A673 (cell line): Measurements from ENCODE around the gene CDT1. TPM values are rescaled to one million over a fixed set of nuclear protein-coding genes. Genes with fewer than 3 reads are reported as not detected.

Source experiments
- BruUV-seq: library from RNA; stranded (reverse); fragments of 400-500 nt; replicated peaks from 2 replicates; lab custom pipeline; 2021; lab: Mats Ljungman, UMichigan
- CTCF ChIA-PET: fragments of 300-600 bp; sonication (Branson Sonifier 250); formaldehyde crosslinking; loops from one replicate; lab custom pipeline; 2022; ENCODE audit warnings: antibody characterized with exemption; lab: Charles Lee
- POLR2A ChIA-PET: fragments of 300-600 bp; sonication (Branson Sonifier 250); formaldehyde crosslinking; loops from one replicate; lab custom pipeline; 2022; ENCODE audit warnings: antibody characterized with exemption; ENCODE audit not compliant: low non-redundant PET; lab: Charles Lee
- DNase-seq: peaks from one replicate; pipeline ENCODE4 v3.0.0-alpha.2; 2015; ENCODE audit warnings: low spot score
- H3K27ac ChIP-seq: fragments of 200-600 bp; sonication (generic); 2 replicates; pipeline ENCODE4 v1.5.1; 2016; ENCODE audit warnings: mixed run types, low read depth, mild to moderate bottlenecking, mixed read lengths, antibody characterized with exemption, low read length; ENCODE audit not compliant: poor library complexity, severe bottlenecking
- H3K27me3 ChIP-seq: fragments of 200-600 bp; sonication (generic); replicated peaks from 2 replicates; pipeline ENCODE4 v1.6.1; 2017; ENCODE audit warnings: mixed run types, low read depth, mild to moderate bottlenecking, mixed read lengths, antibody characterized with exemption, low read length; ENCODE audit not compliant: insufficient read depth, poor library complexity
- H3K36me3 ChIP-seq: fragments of 200-600 bp; sonication (generic); 2 replicates; pipeline ENCODE4 v1.6.1; 2016; ENCODE audit warnings: mixed run types, mild to moderate bottlenecking, mixed read lengths, antibody characterized with exemption, low read length; ENCODE audit not compliant: insufficient read depth, poor library complexity, severe bottlenecking
- H3K4me1 ChIP-seq: fragments of 200-600 bp; sonication (generic); 2 replicates; pipeline ENCODE4 v1.6.1; 2017; ENCODE audit warnings: mixed run types, mild to moderate bottlenecking, mixed read lengths, antibody characterized with exemption, low read length; ENCODE audit not compliant: insufficient read depth, poor library complexity, severe bottlenecking
- H3K4me3 ChIP-seq: fragments of 200-600 bp; sonication (generic); 2 replicates; pipeline ENCODE4 v1.5.1; 2016; ENCODE audit warnings: low read depth, mixed run types, mild to moderate bottlenecking, mixed read lengths, low read length; ENCODE audit not compliant: poor library complexity, severe bottlenecking
- H3K9me3 ChIP-seq: fragments of 200-600 bp; sonication (generic); 2 replicates; pipeline ENCODE4 v1.6.1; 2016; ENCODE audit warnings: mixed run types, low read depth, mild to moderate bottlenecking, mixed read lengths, antibody characterized with exemption, low read length; ENCODE audit not compliant: poor library complexity, severe bottlenecking
- CTCF ChIP-seq: fragments of 300-800, 200-600 bp; sonication (generic); conservative IDR thresholded peaks from 2 replicates; pipeline ENCODE4 v1.5.1; 2017; ENCODE audit warnings: low read depth, mild to moderate bottlenecking, antibody characterized with exemption, low read length, moderate library complexity, mixed read lengths
- EZH2 ChIP-seq: fragments of 200-600 bp; sonication (generic); IDR thresholded peaks from 2 replicates; pipeline ENCODE4 v1.6.1; 2017; ENCODE audit warnings: borderline replicate concordance, low read depth, mild to moderate bottlenecking, mixed read lengths, antibody characterized with exemption, low read length; ENCODE audit not compliant: poor library complexity, severe bottlenecking
- intact Hi-C: fragments of 100-400 bp; cut with micrococcal nuclease; formaldehyde crosslinking; loops from one replicate; pipeline ENCODE4 v1.10.0; 2022; ENCODE audit not compliant: unreplicated experiment
- total RNA-seq: library from RNA; stranded (reverse); gene quantifications from 2 replicates; pipeline ENCODE4 v1.2.3, GENCODE V29; 2021

Gene CDT1
- total RNA-seq, 1 experiment from 2014 or later = 103 TPM

- intact Hi-C loops = no loop called here
- no peaks in the 10 kb centered on the region for H3K9me3 ChIP-seq
- no TSS peak for BruUV-seq
- POLR2A ChIA-PET = no interaction called here
- TF ChIP-seq CTCF (no peak), EZH2 (no peak)
- CTCF ChIA-PET = no interaction called here
- H3K4me1 ChIP-seq = peaks cover 3% of the 10 kb centered on the region
- no peak for DNase-seq
- H3K36me3 ChIP-seq = peaks cover 8% of the 10 kb centered on the region
- H3K27me3 ChIP-seq = no peaks in the 10 kb centered on the region
- H3K27ac ChIP-seq = no peak overlapping the region
- H3K4me3 ChIP-seq = no peak overlapping the region
Measured at GRCh38 chr16:88855176-88855575, 51.6 kb downstream of the CDT1 start.

- ChIA-PET POLR2A (no interaction called here), CTCF (no interaction called here)
- intact Hi-C loops = no loop called here
- Histone ChIP-seq H3K27me3 (no peaks in the 10 kb centered on the region), H3K36me3 (peaks cover 10% of the 10 kb centered on the region), H3K9me3 (no peaks in the 10 kb centered on the region), H3K27ac (no peak overlapping the region), H3K4me1 (peaks cover 3% of the 10 kb centered on the region), H3K4me3 (peak overlapping the region; percentile 95)
- BruUV-seq = TSS peak; percentile 29
- TF ChIP-seq EZH2 = no peak
- no peak for TF ChIP-seq CTCF
- no peak for DNase-seq
Measured at GRCh38 chr16:88855736-88856121, 52.1 kb downstream of the CDT1 start.

GRCh38 chr16:88856122-88856827, 52.7 kb downstream of the CDT1 start:
- H3K36me3 ChIP-seq = peaks cover 14% of the 10 kb centered on the region
- BruUV-seq = no TSS peak
- peak overlapping the region; percentile 83 for H3K27ac ChIP-seq
- CTCF ChIA-PET = no interaction called here
- no peaks in the 10 kb centered on the region for H3K27me3 ChIP-seq
- DNase-seq = no peak
- POLR2A ChIA-PET = no interaction called here
- no peaks in the 10 kb centered on the region for H3K9me3 ChIP-seq
- no peak for TF ChIP-seq CTCF
- no peak for TF ChIP-seq EZH2
- intact Hi-C loops = no loop called here
- peak overlapping the region; percentile 95 for H3K4me3 ChIP-seq
- peaks cover 3% of the 10 kb centered on the region for H3K4me1 ChIP-seq
